ENCODE measurements around the gene ZNF219. TPM values are rescaled to one million over a fixed set of nuclear protein-coding genes. Genes with fewer than 3 reads are reported as not detected.

ZNF219 gene
- total RNA-seq, 1 donor from 2014 or later, result 80.6 TPM

DNA sequence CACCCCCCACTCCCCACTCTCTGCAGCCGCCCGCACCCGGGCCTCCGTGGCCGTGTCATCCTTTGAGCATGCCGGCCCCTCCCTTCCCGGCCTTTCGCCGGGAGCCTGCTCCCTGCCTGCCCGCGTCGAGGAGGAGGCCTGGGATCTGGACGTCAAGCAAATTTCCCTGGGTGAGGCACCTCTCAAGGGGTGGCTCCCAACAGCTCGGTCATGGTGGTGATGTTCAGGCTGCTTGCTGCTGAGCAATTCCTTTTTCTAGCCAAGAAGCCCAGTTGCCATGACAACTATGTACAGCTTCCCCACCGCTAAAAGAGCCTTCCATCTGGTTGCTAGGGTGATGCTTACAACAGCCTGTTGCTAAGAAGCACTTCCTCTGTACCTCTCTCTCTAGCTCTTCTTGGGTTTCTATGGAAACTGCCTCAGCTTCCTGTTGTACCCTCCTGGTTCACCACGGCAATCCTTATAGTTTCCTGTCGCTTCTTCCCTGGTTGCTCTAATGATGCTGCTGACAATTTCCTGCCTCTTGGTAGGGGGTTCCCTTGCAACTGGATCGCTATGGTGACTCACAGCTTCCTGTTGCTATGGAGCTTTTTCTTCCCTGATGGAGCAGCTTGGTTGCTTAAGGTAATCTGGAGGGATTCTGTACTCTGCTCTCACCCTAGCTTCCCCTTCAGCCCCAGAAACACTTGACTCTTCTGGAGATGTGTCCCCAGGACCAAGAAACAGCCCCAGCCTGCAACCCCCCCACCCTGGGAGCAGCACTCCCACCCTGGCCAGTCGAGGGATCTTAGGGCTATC lies 11.0 kb downstream of the ZNF219 start:
- DNase-seq (ENCODE audit: low spot score), result no peak

GRCh38 chr14:21086908-21087293 lies 11.6 kb downstream of the ZNF219 start:
- DNase-seq (ENCODE audit: low spot score), result no peak

DNA sequence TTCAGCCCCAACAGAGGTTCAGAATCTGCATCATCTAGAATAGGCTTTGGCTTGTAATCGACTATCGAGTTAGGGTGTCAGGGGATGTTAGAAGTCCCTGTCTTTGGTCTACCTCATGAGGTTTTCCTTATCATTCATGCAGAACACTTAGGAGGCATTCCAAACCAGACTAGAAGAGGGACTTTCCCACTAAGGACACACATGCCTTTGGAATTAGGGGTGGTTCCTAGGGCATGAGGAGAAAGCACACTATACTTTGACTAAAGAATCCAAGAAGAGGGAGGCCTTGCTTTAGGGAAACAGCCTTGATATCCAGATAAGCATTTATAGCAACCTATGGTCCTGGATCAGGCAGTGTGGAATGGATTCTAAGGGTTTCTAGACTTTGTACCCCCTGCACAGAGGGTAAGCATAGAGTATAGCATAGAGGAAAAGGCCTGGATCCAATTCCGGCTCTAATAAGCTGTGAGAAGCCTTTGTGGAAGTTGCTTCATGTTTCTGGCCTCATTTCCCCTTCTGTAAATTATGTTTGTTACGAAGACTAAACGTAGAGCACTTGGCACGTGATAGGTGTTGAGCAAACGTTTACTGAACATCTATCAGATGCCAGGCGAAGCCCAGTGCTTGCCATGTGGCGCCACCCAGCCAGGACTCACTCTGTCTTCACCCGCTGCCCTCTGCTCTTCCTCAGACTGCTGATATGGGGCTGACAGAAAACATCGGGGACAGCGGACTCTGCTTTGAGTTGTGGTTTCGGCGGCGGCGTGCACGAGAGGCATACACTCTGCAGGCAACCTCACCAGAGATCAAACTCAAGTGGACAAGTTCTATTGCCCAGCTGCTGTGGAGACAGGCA lies 13.2 kb downstream of the ZNF219 start:
- no peak for DNase-seq (ENCODE audit: low spot score)

GRCh38 chr14:21084396-21084795 lies 14.1 kb downstream of the ZNF219 start:
- DNase-seq (ENCODE audit: low spot score), result no peak

DNA sequence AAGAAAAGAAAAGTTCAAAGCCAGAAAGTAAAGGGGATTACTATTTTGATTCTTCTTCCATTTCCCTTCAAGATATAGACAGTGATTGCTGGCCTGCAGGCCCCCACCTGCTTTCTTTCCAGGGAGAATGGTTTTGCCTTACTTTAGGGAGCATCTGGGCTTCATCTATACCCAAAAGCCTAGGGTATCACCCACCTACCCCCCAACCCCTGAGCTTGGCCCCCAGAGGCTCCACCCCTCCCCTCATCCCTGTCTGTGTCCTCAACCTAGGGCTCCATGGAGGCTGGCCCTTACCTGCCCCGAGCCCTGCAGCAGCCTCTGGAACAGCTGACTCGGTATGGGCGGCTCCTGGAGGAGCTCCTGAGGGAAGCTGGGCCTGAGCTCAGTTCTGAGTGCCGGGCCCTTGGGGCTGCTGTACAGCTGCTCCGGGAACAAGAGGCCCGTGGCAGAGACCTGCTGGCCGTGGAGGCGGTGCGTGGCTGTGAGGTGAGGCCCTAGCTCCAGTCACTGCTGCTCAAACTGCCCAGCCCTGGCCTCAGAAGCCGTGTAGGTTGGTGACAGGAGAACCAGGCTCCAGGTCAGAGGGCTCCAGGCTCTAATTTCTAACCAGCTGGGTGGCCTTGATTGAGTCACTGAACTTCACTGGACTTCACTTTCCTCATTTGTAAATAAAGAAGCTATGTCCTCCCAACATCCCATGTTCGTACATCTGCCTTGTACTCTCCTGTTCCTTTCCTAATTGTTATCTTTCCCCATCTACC lies 14.7 kb downstream of the ZNF219 start:
- DNase-seq (ENCODE audit: low spot score), result no peak

- no peak for DNase-seq (ENCODE audit: low spot score)
Observed at GRCh38 chr14:21081521-21082142, 16.8 kb downstream of the ZNF219 start.

DNA sequence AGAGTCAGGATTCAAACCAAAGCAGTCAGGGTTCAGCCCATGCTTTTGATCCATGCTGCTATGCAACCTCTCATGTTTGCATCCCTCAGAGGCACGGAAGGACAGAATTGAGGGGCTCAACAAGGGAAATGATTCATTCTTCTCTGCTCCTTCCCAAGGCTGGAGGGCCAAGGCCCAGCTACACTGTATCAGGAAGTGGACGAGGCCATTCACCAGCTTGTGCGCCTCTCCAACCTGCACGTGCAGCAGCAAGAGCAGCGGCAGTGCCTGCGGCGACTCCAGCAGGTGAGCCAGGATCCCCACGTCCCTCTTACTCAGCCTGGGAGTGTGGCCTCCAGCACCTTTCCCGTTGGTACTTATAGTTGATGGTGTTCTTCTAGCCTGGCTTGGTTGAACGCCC lies 19.7 kb downstream of the ZNF219 start:
- no peak for DNase-seq (ENCODE audit: low spot score)

DNA sequence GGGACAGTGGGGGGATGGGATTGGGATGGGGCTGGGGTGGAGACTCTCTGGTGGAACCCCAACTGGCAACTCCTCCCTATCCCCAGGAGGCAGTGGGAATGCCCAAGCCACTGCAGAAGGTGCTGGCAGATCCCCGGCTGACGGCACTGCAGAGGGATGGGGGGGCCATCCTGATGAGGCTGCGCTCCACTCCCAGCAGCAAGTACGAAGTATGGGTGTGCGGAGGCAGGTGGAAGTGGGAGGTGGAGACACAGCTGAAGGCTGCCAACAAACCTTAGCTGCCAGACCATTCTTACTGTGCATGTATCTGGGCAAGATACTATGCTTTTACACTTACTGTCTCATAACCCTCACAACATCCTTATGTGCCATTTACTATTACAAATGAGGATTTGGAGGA lies 20.2 kb downstream of the ZNF219 start:
- no peak for DNase-seq (ENCODE audit: low spot score)

DNA sequence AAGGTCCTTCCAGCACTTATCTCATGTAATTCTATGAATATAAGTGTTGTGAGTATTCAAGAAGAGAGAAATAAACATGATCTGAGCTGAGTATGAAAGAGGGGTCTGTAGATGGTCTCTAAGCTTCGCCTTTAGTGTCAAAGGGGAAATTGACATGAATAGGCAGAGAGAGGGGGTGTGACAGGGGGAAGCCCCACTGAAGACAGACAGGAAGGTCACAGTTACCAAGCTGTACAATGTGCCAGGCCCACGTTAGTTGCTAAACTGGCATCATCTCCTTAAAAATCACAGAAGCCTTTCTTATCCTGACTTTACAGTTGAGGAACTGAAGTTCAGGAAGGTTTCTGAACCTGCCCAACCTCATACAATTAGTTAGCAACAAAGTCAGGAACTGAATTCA lies 20.8 kb downstream of the ZNF219 start:
- DNase-seq (ENCODE audit: low spot score), result no peak

DNA sequence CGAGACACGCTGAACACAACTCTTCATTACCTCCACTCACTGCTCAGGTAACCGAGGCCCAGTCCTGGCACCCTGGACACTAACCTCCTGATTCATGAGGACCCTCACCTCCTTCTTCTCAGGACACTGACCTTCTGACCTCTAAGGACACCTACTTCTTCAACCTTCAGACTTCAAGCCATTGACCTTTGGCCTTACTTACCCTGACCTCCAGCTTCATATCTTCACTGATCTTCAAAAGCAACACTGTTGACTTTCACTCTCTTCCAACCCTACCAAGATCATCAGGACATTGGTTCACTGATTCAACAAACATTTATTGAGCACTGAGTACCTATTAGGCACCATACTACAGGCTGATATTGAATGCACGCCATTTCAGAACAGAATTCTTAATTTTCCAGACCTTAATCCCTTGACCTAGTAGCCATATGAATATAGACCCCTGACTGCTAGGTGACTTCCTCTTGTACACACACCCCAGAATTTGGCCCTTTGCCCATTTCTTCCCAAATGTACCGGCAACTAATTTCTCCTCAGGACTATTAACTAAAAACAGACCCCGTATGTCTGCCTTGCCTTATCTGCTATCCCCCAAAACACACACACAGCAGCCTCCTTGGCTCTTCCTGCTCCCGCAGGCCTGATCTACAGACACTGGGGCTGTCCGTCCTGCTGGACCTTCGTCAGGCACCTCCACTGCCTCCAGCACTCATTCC lies 22.6 kb downstream of the ZNF219 start:
- no peak for DNase-seq (ENCODE audit: low spot score)

- DNase-seq (ENCODE audit: low spot score), result no peak
Observed at GRCh38 chr14:21074398-21075272, 23.8 kb downstream of the ZNF219 start.

DNA sequence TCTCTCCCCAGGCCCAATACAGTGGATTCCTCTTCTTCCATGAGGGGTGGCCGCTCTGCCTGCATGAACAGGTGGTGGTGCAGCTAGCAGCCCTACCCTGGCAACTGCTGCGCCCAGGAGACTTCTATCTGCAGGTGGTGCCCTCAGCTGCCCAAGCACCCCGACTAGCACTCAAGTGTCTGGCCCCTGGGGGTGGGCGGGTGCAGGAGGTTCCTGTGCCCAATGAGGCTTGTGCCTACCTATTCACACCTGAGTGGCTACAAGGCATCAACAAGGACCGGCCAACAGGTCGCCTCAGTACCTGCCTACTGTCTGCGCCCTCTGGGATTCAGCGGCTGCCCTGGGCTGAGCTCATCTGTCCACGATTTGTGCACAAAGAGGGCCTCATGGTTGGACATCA lies 24.5 kb downstream of the ZNF219 start:
- DNase-seq (ENCODE audit: low spot score), result peak; percentile 51

GRCh38 chr14:21072781-21073339 lies 25.6 kb downstream of the ZNF219 start:
- peak; percentile 47 for DNase-seq (ENCODE audit: low spot score)

DNA sequence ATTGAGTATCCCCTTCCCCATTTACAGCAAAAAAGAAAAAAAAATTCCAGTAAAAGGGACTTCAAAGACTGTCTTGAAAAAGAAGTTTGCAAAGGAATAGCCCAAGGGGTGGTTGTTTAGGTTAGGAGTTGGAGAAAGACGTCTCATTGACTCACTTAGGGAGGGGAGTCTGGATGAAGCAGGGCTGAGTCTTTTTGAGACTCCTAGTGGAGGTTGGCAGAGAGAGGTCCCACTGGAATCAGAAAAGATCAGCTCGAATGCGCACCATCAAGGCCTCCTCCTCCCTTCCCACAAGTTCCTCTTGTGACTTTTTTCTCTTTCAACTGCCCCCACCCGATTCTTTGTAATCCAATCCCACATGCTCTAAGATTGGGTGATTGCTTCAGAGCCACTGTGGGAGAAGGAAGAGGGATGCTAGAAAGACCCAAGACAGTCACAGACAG lies 26.4 kb downstream of the ZNF219 start:
- peak; percentile 49 for DNase-seq (ENCODE audit: low spot score)

GRCh38 chr14:21071225-21072030 lies 27.0 kb downstream of the ZNF219 start:
- peak; percentile 92 for DNase-seq (ENCODE audit: low spot score)

GRCh38 chr14:21070610-21071224 lies 27.7 kb downstream of the ZNF219 start:
- peak; percentile 88 for DNase-seq (ENCODE audit: low spot score)

DNA sequence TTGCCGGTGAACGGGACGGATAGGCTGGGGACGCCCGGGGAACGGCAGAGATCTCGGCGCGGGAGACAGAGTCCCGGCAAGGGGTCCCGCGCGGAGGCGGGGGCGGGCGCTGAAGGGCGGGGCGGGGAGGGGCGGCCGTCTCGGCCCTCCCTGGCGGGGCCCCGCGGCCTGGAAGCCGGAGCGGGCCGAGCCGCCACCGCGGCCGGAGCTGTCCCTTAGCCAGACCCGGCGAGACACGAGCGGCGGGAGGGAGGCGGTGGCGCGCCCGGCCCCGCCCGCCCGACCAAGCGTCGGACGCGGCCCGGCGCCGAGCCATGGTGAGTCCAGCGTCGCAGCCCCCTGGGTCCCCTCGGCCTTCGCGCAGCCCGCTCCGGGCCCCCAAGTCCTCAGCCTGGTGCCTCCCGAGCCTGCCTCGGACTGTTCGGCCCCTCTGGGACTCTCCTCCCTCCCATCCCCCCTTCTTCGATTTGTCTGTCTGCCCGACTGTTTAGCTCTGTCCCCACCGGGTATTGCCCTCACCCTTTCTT lies 28.3 kb downstream of the ZNF219 start, which contains the start of gene ARHGEF40:
Gene ARHGEF40, plus strand, starts transcription at position 222 of the 527 bp plus-strand sequence. Its CDS starts 93 bp downstream, at position 315.
- peak; percentile 90 for DNase-seq (ENCODE audit: low spot score)
